Measurements from ENCODE around the gene ADH7. TPM values are rescaled to one million over a fixed set of nuclear protein-coding genes. Genes with fewer than 3 reads are reported as not detected.

Gene ADH7
- total and polyA plus RNA-seq, 2 of the 13 experiments (the other 11 are each of a cell fraction or from before 2014, with no cell fraction given), result not detected

DNA sequence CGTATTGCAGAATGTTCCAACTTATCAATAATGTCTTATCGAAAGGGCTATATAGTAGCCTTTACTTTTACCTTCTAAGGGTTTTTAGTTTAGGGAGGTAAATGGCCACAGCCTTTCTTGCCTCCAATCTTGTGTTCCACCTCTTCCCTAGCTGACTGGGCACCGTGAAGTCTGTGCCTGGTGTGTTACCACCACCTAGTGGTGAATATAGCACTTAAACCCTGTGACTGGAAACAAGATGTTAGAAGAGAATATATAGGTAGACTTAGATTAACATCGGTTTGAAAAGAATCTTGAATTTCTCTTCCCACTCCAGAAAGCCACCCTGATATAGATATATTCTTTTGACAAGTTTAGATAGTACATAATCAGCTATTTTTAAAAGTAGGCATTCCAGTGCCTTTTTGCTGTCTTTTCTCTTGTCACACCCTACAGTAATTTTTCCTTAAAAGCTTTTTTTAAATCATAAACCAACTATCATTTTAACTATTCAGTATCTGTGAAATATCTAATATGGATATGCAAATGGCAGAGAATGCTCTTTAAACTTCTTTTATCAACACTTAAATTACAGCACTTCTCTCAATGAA is 27.8 kb upstream of the ADH7 start (continued):
- TF ChIP-seq ZNF547 (CRISPR knock-in tag; IDR thresholded peaks at IDR 0.05), result no peak
- no peak for TF ChIP-seq ZNF740 (CRISPR knock-in tag; IDR thresholded peaks at IDR 0.05)
- TF ChIP-seq SIX4 (CRISPR knock-in tag; IDR thresholded peaks at IDR 0.05), result no peak
- TF ChIP-seq MXD1 (CRISPR knock-in tag; IDR thresholded peaks at IDR 0.05), result no peak
- 0 out of 2 replicates have a peak, but pooled peaks have one; percentile 29 for TF ChIP-seq KLF6 (CRISPR knock-in tag; IDR thresholded peaks at IDR 0.05)
- no peak for TF ChIP-seq AHDC1 (CRISPR knock-in tag; IDR thresholded peaks at IDR 0.05; ENCODE audit: borderline replicate concordance)
- TF ChIP-seq, protein P1, sequence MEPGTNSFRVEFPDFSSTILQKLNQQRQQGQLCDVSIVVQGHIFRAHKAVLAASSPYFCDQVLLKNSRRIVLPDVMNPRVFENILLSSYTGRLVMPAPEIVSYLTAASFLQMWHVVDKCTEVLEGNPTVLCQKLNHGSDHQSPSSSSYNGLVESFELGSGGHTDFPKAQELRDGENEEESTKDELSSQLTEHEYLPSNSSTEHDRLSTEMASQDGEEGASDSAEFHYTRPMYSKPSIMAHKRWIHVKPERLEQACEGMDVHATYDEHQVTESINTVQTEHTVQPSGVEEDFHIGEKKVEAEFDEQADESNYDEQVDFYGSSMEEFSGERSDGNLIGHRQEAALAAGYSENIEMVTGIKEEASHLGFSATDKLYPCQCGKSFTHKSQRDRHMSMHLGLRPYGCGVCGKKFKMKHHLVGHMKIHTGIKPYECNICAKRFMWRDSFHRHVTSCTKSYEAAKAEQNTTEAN (CRISPR knock-in tag; conservative IDR thresholded peaks at IDR 0.05), result no peak
- no peak for TF ChIP-seq RBAK (CRISPR knock-in tag; IDR thresholded peaks at IDR 0.05)
- TF ChIP-seq LRRFIP1 (CRISPR knock-in tag; conservative IDR thresholded peaks at IDR 0.05), result no peak
- TF ChIP-seq ZBED4 (CRISPR knock-in tag; IDR thresholded peaks at IDR 0.05; ENCODE audit: borderline replicate concordance), result no peak
- TF ChIP-seq, protein P2, sequence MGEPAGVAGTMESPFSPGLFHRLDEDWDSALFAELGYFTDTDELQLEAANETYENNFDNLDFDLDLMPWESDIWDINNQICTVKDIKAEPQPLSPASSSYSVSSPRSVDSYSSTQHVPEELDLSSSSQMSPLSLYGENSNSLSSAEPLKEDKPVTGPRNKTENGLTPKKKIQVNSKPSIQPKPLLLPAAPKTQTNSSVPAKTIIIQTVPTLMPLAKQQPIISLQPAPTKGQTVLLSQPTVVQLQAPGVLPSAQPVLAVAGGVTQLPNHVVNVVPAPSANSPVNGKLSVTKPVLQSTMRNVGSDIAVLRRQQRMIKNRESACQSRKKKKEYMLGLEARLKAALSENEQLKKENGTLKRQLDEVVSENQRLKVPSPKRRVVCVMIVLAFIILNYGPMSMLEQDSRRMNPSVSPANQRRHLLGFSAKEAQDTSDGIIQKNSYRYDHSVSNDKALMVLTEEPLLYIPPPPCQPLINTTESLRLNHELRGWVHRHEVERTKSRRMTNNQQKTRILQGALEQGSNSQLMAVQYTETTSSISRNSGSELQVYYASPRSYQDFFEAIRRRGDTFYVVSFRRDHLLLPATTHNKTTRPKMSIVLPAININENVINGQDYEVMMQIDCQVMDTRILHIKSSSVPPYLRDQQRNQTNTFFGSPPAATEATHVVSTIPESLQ (CRISPR knock-in tag; conservative IDR thresholded peaks at IDR 0.05), result no peak
- no peak for TF ChIP-seq ZKSCAN5 (CRISPR knock-in tag; IDR thresholded peaks at IDR 0.05)

Measured in HepG2 (cell line).